ENCODE results near the gene PSME3IP1.
"Not testable (repeated sequence)": the region's sequence is repeated elsewhere in the genome, so short reads cannot be mapped to it uniquely, and the experiment has no call there.

PSME3IP1 gene

GRCh38 chr16:57191056-57191571 is 5.3 kb upstream of the PSME3IP1 start:
- Histone ChIP-seq H3K27ac (ENCODE audit: low read length) (no peak overlapping the region), H4K20me1 (ENCODE audit: insufficient read depth, low read length) (peaks cover 26% of the 10 kb centered on the region), H3K27me3 (ENCODE audit: low read depth, low read length) (no peaks in the 10 kb centered on the region), H3K4me3 (ENCODE audit: low read length) (no peak overlapping the region), H3K4me2 (ENCODE audit: low read length) (no peak overlapping the region), H3K9ac (ENCODE audit: low read length) (no peak overlapping the region), H3K36me3 (replicated peaks; ENCODE audit: low read depth, low read length) (peaks cover 8% of the 10 kb centered on the region), H3K4me1 (ENCODE audit: low read length) (peaks cover 10% of the 10 kb centered on the region), H2AFZ (ENCODE audit: low read depth, low read length) (no peak overlapping the region), H3K79me2 (ENCODE audit: low read length) (peaks cover 88% of the 10 kb centered on the region), H3K9me3 (ENCODE audit: insufficient read depth, low read length) (no peaks in the 10 kb centered on the region)
- no peak for TF ChIP-seq CTCF (IDR thresholded peaks at IDR 0.05; ENCODE audit: low read depth, low read length)
- no peak for TF ChIP-seq EZH2phosphoT487 (IDR thresholded peaks at IDR 0.05; ENCODE audit: low read depth)

GRCh38 chr16:57190136-57190535 is 4.3 kb upstream of the PSME3IP1 start:
- H3K79me2 ChIP-seq (ENCODE audit: low read length): peaks cover 89% of the 10 kb centered on the region
- H3K4me3 ChIP-seq (ENCODE audit: low read length): no peak overlapping the region
- TF ChIP-seq CTCF (IDR thresholded peaks at IDR 0.05; ENCODE audit: low read depth, low read length) (no peak), EZH2phosphoT487 (IDR thresholded peaks at IDR 0.05; ENCODE audit: low read depth) (no peak)
- no peak overlapping the region for H3K9ac ChIP-seq (ENCODE audit: low read length)
- peaks cover 26% of the 10 kb centered on the region for H4K20me1 ChIP-seq (ENCODE audit: insufficient read depth, low read length)
- peaks cover 8% of the 10 kb centered on the region for H3K36me3 ChIP-seq (replicated peaks; ENCODE audit: low read depth, low read length)
- H3K4me2 ChIP-seq (ENCODE audit: low read length): no peak overlapping the region
- no peaks in the 10 kb centered on the region for H3K27me3 ChIP-seq (ENCODE audit: low read depth, low read length)
- no peaks in the 10 kb centered on the region for H3K9me3 ChIP-seq (ENCODE audit: insufficient read depth, low read length)
- no peak overlapping the region for H2AFZ ChIP-seq (ENCODE audit: low read depth, low read length)
- peaks cover 10% of the 10 kb centered on the region for H3K4me1 ChIP-seq (ENCODE audit: low read length)
- no peak overlapping the region for H3K27ac ChIP-seq (ENCODE audit: low read length)

- not testable (repeated sequence) for H3K4me2 ChIP-seq (ENCODE audit: low read length); H3K9ac ChIP-seq (ENCODE audit: low read length); H3K36me3 ChIP-seq (replicated peaks; ENCODE audit: low read depth, low read length); H3K9me3 ChIP-seq (ENCODE audit: insufficient read depth, low read length); H3K4me3 ChIP-seq (ENCODE audit: low read length); H2AFZ ChIP-seq (ENCODE audit: low read depth, low read length); H3K27ac ChIP-seq (ENCODE audit: low read length); H3K27me3 ChIP-seq (ENCODE audit: low read depth, low read length)
- H3K4me1 ChIP-seq (ENCODE audit: low read length): peaks cover 14% of the 10 kb centered on the region
- H4K20me1 ChIP-seq (ENCODE audit: insufficient read depth, low read length): peaks cover 23% of the 10 kb centered on the region
- peaks cover 92% of the 10 kb centered on the region for H3K79me2 ChIP-seq (ENCODE audit: low read length)
Measured at GRCh38 chr16:57189527-57189926, 3.7 kb upstream of the PSME3IP1 start.

GRCh38 chr16:57188711-57189002 is 2.8 kb upstream of the PSME3IP1 start:
- Histone ChIP-seq H4K20me1 (ENCODE audit: insufficient read depth, low read length) (peaks cover 22% of the 10 kb centered on the region), H3K4me1 (ENCODE audit: low read length) (peaks cover 20% of the 10 kb centered on the region), H3K9me3 (ENCODE audit: insufficient read depth, low read length) (no peaks in the 10 kb centered on the region), H3K4me2 (ENCODE audit: low read length) (no peak overlapping the region), H2AFZ (ENCODE audit: low read depth, low read length) (no peak overlapping the region), H3K27me3 (ENCODE audit: low read depth, low read length) (no peaks in the 10 kb centered on the region), H3K9ac (ENCODE audit: low read length) (no peak overlapping the region), H3K27ac (ENCODE audit: low read length) (no peak overlapping the region), H3K4me3 (ENCODE audit: low read length) (no peak overlapping the region), H3K36me3 (replicated peaks; ENCODE audit: low read depth, low read length) (peaks cover 8% of the 10 kb centered on the region), H3K79me2 (ENCODE audit: low read length) (peaks cover 93% of the 10 kb centered on the region)
- TF ChIP-seq EZH2phosphoT487 (IDR thresholded peaks at IDR 0.05; ENCODE audit: low read depth) (no peak), CTCF (IDR thresholded peaks at IDR 0.05; ENCODE audit: low read depth, low read length) (no peak)

- Histone ChIP-seq H3K27ac (ENCODE audit: low read length) (peak overlapping the region; percentile 56), H4K20me1 (ENCODE audit: insufficient read depth, low read length) (peaks cover 22% of the 10 kb centered on the region)
Measured at GRCh38 chr16:57187902-57188710, 2.3 kb upstream of the PSME3IP1 start.

More at GRCh38 chr16:57187902-57188710, 2.3 kb upstream of the PSME3IP1 start:
- Histone ChIP-seq H3K4me3 (ENCODE audit: low read length) (peak overlapping the region; percentile 95), H3K9ac (ENCODE audit: low read length) (peak overlapping the region; percentile 89), H3K79me2 (ENCODE audit: low read length) (peaks cover 93% of the 10 kb centered on the region), H3K4me1 (ENCODE audit: low read length) (peaks cover 20% of the 10 kb centered on the region), H3K4me2 (ENCODE audit: low read length) (peak overlapping the region; percentile 95)
- H2AFZ ChIP-seq (ENCODE audit: low read depth, low read length); H3K9me3 ChIP-seq (ENCODE audit: insufficient read depth, low read length); H3K27me3 ChIP-seq (ENCODE audit: low read depth, low read length); H3K36me3 ChIP-seq (replicated peaks; ENCODE audit: low read depth, low read length): not testable (repeated sequence)

Measured in OCI-LY3 (cell line).